C4-2B (cell line): ENCODE measurements around the gene FAM3A.

Experiments used
- ZFX ChIP-seq: fragments of 450-650 bp; IDR thresholded peaks from 2 replicates; pipeline ENCODE4 v1.6.1; 2017
- TF ChIP-seq, protein P1 (sequence below): fragments of 450-650 bp; conservative IDR thresholded peaks from 2 replicates; pipeline ENCODE4 v1.5.1; 2017; ENCODE audit warnings: mild to moderate bottlenecking

DNA sequence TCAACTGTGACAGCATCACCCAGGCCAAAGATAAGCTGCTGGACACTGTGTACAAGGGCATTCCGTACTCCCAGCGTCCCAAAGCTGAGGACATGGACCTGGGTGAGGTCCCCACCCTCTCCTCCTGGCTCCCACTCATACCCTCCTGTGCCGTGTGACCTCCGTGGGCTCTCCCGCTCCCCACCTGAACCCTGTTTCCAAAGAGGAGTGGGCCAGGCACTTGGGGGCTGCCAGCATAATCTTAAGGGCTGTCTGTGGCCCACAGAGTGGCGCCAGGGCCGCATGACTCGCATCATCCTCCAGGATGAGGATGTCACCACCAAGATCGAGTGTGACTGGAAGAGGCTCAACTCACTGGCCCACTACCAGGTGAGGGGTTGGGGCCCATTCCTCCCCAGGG is 46.9 kb downstream of the FAM3A start:
- TF ChIP-seq, protein P1, sequence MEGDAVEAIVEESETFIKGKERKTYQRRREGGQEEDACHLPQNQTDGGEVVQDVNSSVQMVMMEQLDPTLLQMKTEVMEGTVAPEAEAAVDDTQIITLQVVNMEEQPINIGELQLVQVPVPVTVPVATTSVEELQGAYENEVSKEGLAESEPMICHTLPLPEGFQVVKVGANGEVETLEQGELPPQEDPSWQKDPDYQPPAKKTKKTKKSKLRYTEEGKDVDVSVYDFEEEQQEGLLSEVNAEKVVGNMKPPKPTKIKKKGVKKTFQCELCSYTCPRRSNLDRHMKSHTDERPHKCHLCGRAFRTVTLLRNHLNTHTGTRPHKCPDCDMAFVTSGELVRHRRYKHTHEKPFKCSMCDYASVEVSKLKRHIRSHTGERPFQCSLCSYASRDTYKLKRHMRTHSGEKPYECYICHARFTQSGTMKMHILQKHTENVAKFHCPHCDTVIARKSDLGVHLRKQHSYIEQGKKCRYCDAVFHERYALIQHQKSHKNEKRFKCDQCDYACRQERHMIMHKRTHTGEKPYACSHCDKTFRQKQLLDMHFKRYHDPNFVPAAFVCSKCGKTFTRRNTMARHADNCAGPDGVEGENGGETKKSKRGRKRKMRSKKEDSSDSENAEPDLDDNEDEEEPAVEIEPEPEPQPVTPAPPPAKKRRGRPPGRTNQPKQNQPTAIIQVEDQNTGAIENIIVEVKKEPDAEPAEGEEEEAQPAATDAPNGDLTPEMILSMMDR = no peak
- TF ChIP-seq ZFX = no peak
